ENCODE data around the gene ALAS1.

GRCh38 chr3:52162250-52162872 lies 35.6 kb upstream of the ALAS1 start:
- TF ChIP-seq POLR2A (IDR thresholded peaks at IDR 0.05) (no peak), CTCF (IDR thresholded peaks at IDR 0.05 in 4 of 5, conservative IDR thresholded peaks at IDR 0.05 in 1 of 5) (no peak)

Data from gastrocnemius medialis (tissue), 4 donors.